Measurements from ENCODE around the gene OR4F6. TPM values are rescaled to one million over a fixed set of nuclear protein-coding genes. Genes with fewer than 3 reads are reported as not detected.

OR4F6 gene
- total and polyA plus RNA-seq, 2 donors (not counting 1 experiment from before 2014, with no cell fraction given): not detected

GRCh38 chr15:101808201-101808600, 4.9 kb downstream of the OR4F6 start:
- TF ChIP-seq, protein P1, sequence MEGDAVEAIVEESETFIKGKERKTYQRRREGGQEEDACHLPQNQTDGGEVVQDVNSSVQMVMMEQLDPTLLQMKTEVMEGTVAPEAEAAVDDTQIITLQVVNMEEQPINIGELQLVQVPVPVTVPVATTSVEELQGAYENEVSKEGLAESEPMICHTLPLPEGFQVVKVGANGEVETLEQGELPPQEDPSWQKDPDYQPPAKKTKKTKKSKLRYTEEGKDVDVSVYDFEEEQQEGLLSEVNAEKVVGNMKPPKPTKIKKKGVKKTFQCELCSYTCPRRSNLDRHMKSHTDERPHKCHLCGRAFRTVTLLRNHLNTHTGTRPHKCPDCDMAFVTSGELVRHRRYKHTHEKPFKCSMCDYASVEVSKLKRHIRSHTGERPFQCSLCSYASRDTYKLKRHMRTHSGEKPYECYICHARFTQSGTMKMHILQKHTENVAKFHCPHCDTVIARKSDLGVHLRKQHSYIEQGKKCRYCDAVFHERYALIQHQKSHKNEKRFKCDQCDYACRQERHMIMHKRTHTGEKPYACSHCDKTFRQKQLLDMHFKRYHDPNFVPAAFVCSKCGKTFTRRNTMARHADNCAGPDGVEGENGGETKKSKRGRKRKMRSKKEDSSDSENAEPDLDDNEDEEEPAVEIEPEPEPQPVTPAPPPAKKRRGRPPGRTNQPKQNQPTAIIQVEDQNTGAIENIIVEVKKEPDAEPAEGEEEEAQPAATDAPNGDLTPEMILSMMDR (IDR thresholded peaks at IDR 0.05): no peak
- TF ChIP-seq EZH2 (IDR thresholded peaks at IDR 0.05; ENCODE audit: borderline replicate concordance, insufficient read depth, low read depth, low read length, poor library complexity, severe bottlenecking): no peak
- H3K4me2 ChIP-seq (replicated peaks; ENCODE audit: low read depth, low read length, poor library complexity, severe bottlenecking): no peak overlapping the region
- Mint-ChIP-seq H3K27ac (no peak overlapping the region), H3K27me3 (peaks cover 37% of the 10 kb centered on the region), H3K4me1 (no peaks in the 10 kb centered on the region), H3K9me3 (ENCODE audit: insufficient read depth) (no peaks in the 10 kb centered on the region), H3K4me3 (no peak overlapping the region)
- no peaks in the 10 kb centered on the region for H4K20me1 ChIP-seq (ENCODE audit: control insufficient read depth, insufficient read depth, low read length, poor library complexity, severe bottlenecking)
- no peak overlapping the region for H2AFZ ChIP-seq (ENCODE audit: insufficient read depth, low read depth, low read length, poor library complexity, severe bottlenecking)
- H3K9ac ChIP-seq (ENCODE audit: low read length): no peak overlapping the region
- intact Hi-C loops (cut with micrococcal nuclease): no loop called here
- no peaks in the 10 kb centered on the region for H3K79me2 ChIP-seq (ENCODE audit: control insufficient read depth, insufficient read depth, low read length)
- H3K27ac ChIP-seq (ENCODE audit: low read length in 2 of 2): no peak overlapping the region
- no peaks in the 10 kb centered on the region for H3K36me3 ChIP-seq (replicated peaks in 1 of 2; ENCODE audit: control extremely low read depth in 1 of 2, control insufficient read depth in 1 of 2, extremely low read depth in 1 of 2, insufficient read depth in 2 of 2, low read length in 1 of 2)
- no peaks in the 10 kb centered on the region for H3K9me3 ChIP-seq (ENCODE audit: control extremely low read depth in 1 of 3, control insufficient read depth in 2 of 3, insufficient read depth in 1 of 3, low read length in 2 of 3)
- ChIA-PET CTCF (no interaction called here), POLR2A (no interaction called here)
- no peak for DNase-seq
- no peak overlapping the region for H3K4me3 ChIP-seq (ENCODE audit: control extremely low read depth in 1 of 5, extremely low read depth in 1 of 5, insufficient read depth in 1 of 5, low read depth in 2 of 5, low read length in 4 of 5)
- ATAC-seq (ENCODE audit: low read depth): no peak
- peaks cover 0 to 3% (median 0%) of the 10 kb centered on the region in 4 experiments for H3K27me3 ChIP-seq (replicated peaks in 1 of 4; ENCODE audit: control extremely low read depth in 1 of 4, control insufficient read depth in 3 of 4, insufficient read depth in 4 of 4, low read length in 3 of 4)
- no peaks in the 10 kb centered on the region for H3K4me1 ChIP-seq (ENCODE audit: control insufficient read depth in 2 of 2, insufficient read depth in 2 of 2, low read length in 2 of 2)
- 64% methylated on average over 2 of the region's 2 CpGs for WGBS (ENCODE audit: insufficient coverage)

- H3K4me3 Mint-ChIP-seq: no peak overlapping the region
- H3K27ac Mint-ChIP-seq: no peak overlapping the region
- ChIA-PET CTCF (no interaction called here), POLR2A (no interaction called here)
- Histone ChIP-seq H3K27me3 (replicated peaks in 1 of 4; ENCODE audit: control extremely low read depth in 1 of 4, control insufficient read depth in 3 of 4, insufficient read depth in 4 of 4, low read length in 3 of 4) (peaks cover 0 to 3% (median 0%) of the 10 kb centered on the region in 4 experiments), H3K4me3 (ENCODE audit: control extremely low read depth in 1 of 5, extremely low read depth in 1 of 5, insufficient read depth in 1 of 5, low read depth in 2 of 5, low read length in 4 of 5) (no peak overlapping the region), H3K36me3 (replicated peaks in 1 of 2; ENCODE audit: control extremely low read depth in 1 of 2, control insufficient read depth in 1 of 2, extremely low read depth in 1 of 2, insufficient read depth in 2 of 2, low read length in 1 of 2) (no peaks in the 10 kb centered on the region), H3K4me1 (ENCODE audit: control insufficient read depth in 2 of 2, insufficient read depth in 2 of 2, low read length in 2 of 2) (no peaks in the 10 kb centered on the region), H4K20me1 (ENCODE audit: control insufficient read depth, insufficient read depth, low read length, poor library complexity, severe bottlenecking) (no peaks in the 10 kb centered on the region), H3K9me3 (ENCODE audit: control extremely low read depth in 1 of 3, control insufficient read depth in 2 of 3, insufficient read depth in 1 of 3, low read length in 2 of 3) (no peaks in the 10 kb centered on the region), H3K79me2 (ENCODE audit: control insufficient read depth, insufficient read depth, low read length) (no peaks in the 10 kb centered on the region), H3K4me2 (replicated peaks; ENCODE audit: low read depth, low read length, poor library complexity, severe bottlenecking) (no peak overlapping the region), H2AFZ (ENCODE audit: insufficient read depth, low read depth, low read length, poor library complexity, severe bottlenecking) (no peak overlapping the region), H3K27ac (ENCODE audit: low read length in 2 of 2) (no peak overlapping the region), H3K9ac (ENCODE audit: low read length) (no peak overlapping the region)
- no peak for DNase-seq
- WGBS (ENCODE audit: insufficient coverage): no CpG with 5 or more reads among the region's 1 CpG
- intact Hi-C loops (cut with micrococcal nuclease): no loop called here
- peaks cover 36% of the 10 kb centered on the region for H3K27me3 Mint-ChIP-seq
- H3K9me3 Mint-ChIP-seq (ENCODE audit: insufficient read depth): no peaks in the 10 kb centered on the region
- no peak for ATAC-seq (ENCODE audit: low read depth)
- no peaks in the 10 kb centered on the region for H3K4me1 Mint-ChIP-seq
- TF ChIP-seq EZH2 (IDR thresholded peaks at IDR 0.05; ENCODE audit: borderline replicate concordance, insufficient read depth, low read depth, low read length, poor library complexity, severe bottlenecking): no peak
- TF ChIP-seq, protein P1 (IDR thresholded peaks at IDR 0.05): no peak
Measured at GRCh38 chr15:101810456-101810855, 7.1 kb downstream of the OR4F6 start.

Measured in B cell (primary cell).